Trophoblast cell (in vitro differentiated cells and primary cell): Measurements from ENCODE around the gene CYP2A6.
"Not testable (repeated sequence)": the region's sequence is repeated elsewhere in the genome, so short reads cannot be mapped to it uniquely, and the experiment has no call there.

Source experiments
- DNase-seq, 2 donors: peaks; one replicate each; pipeline ENCODE4 v3.0.0-alpha.2; 2016
- H2AFZ ChIP-seq: 2 replicates; pipeline ENCODE4 v1.6.1; 2013; ENCODE audit warnings: low read length, moderate library complexity, mild to moderate bottlenecking; ENCODE audit not compliant: insufficient read depth, poor library complexity
- H2AK5ac ChIP-seq: 2 replicates; pipeline ENCODE4 v1.6.1; 2013; ENCODE audit warnings: mild to moderate bottlenecking, low read length
- H2BK120ac ChIP-seq: 2 replicates; pipeline ENCODE4 v1.6.1; 2013; ENCODE audit warnings: low read length, mild to moderate bottlenecking, moderate library complexity; ENCODE audit not compliant: insufficient read depth, poor library complexity
- H2BK12ac ChIP-seq: 2 replicates; pipeline ENCODE4 v1.6.1; 2013; ENCODE audit warnings: mild to moderate bottlenecking, low read length, moderate library complexity
- H2BK5ac ChIP-seq: 2 replicates; pipeline ENCODE4 v1.6.1; 2013; ENCODE audit warnings: low read length, low read depth, moderate library complexity, mild to moderate bottlenecking; ENCODE audit not compliant: poor library complexity
- H3K14ac ChIP-seq: 2 replicates; pipeline ENCODE4 v1.6.1; 2013; ENCODE audit warnings: mild to moderate bottlenecking, low read length
- H3K18ac ChIP-seq: 2 replicates; pipeline ENCODE4 v1.6.1; 2013; ENCODE audit warnings: mild to moderate bottlenecking, low read length
- H3K23ac ChIP-seq: 2 replicates; pipeline ENCODE4 v1.6.1; 2013; ENCODE audit warnings: low read length
- H3K27ac ChIP-seq: 2 replicates; pipeline ENCODE4 v1.5.1; 2013; ENCODE audit warnings: low read depth, mild to moderate bottlenecking, inconsistent platforms, low read length, moderate library complexity
- H3K27me3 ChIP-seq: 2 replicates; pipeline ENCODE4 v1.6.1; 2013; ENCODE audit warnings: inconsistent platforms, mild to moderate bottlenecking, low read length, moderate library complexity; ENCODE audit not compliant: insufficient read depth
- H3K36me3 ChIP-seq, 2 experiments: 1 replicate in 1 of 2; 2 replicates in 1 of 2; pipeline ENCODE4 v1.6.1; 2013; ENCODE audit warnings: low read length in 2 of 2, mild to moderate bottlenecking in 2 of 2, moderate library complexity in 1 of 2; ENCODE audit not compliant: insufficient read depth in 2 of 2, control insufficient read depth in 1 of 2
- H3K4ac ChIP-seq: 2 replicates; pipeline ENCODE4 v1.6.1; 2013; ENCODE audit warnings: low read depth, mild to moderate bottlenecking, low read length, moderate library complexity
- H3K4me1 ChIP-seq, 2 experiments: 1 replicate in 1 of 2; 2 replicates in 1 of 2; pipeline ENCODE4 v1.6.1; 2013; ENCODE audit warnings: low read length in 2 of 2, mild to moderate bottlenecking in 2 of 2, moderate library complexity in 1 of 2; ENCODE audit not compliant: insufficient read depth in 2 of 2, control insufficient read depth in 1 of 2
- H3K4me2 ChIP-seq: 2 replicates; pipeline ENCODE4 v1.6.1; 2013; ENCODE audit warnings: inconsistent platforms, mild to moderate bottlenecking, low read length, moderate library complexity
- H3K4me3 ChIP-seq: 2 replicates; pipeline ENCODE4 v1.5.1; 2013; ENCODE audit warnings: mild to moderate bottlenecking, low read depth, low read length, inconsistent platforms
- H3K79me1 ChIP-seq: one replicate; pipeline ENCODE4 v1.6.1; 2013; ENCODE audit warnings: low read length
- H3K79me2 ChIP-seq: 2 replicates; pipeline ENCODE4 v1.6.1; 2013; ENCODE audit warnings: low read length, mild to moderate bottlenecking; ENCODE audit not compliant: control insufficient read depth, insufficient read depth, poor library complexity
- H3K9ac ChIP-seq: 2 replicates; pipeline ENCODE4 v1.6.1; 2013; ENCODE audit warnings: mild to moderate bottlenecking, low read length
- H3K9me3 ChIP-seq: 2 replicates; pipeline ENCODE4 v1.6.1; 2013; ENCODE audit warnings: low read depth, mild to moderate bottlenecking, control low read depth, inconsistent platforms, low read length; ENCODE audit not compliant: insufficient read depth
- H4K12ac ChIP-seq: 2 replicates; pipeline ENCODE4 v1.6.1; 2013; ENCODE audit warnings: low read depth, mild to moderate bottlenecking, low read length, moderate library complexity
- H4K8ac ChIP-seq: 2 replicates; pipeline ENCODE4 v1.6.1; 2013; ENCODE audit warnings: low read depth, mild to moderate bottlenecking, low read length, moderate library complexity
- H4K91ac ChIP-seq: one replicate; pipeline ENCODE4 v1.6.1; 2013; ENCODE audit warnings: low read depth, mild to moderate bottlenecking, low read length, moderate library complexity
- WGBS: extraction: QIAGEN DNeasy Blood & Tissue Kit; methylation state at CpG from one replicate; pipeline ENCODE4 v1.1.7; 2013; ENCODE audit warnings: missing lambda C conversion rate; ENCODE audit not compliant: insufficient read length, insufficient coverage; ENCODE audit errors: extremely low coverage; 5-methylcytosine and 5-hydroxymethylcytosine counted together

CYP2A6 gene

GRCh38 chr19:40882062-40882461 lies 31.8 kb upstream of the CYP2A6 start, which contains the start of gene CYP2A7:
Gene CYP2A7, minus strand, starts transcription at chr19:40882231. Its CDS starts 21 bp downstream, at chr19:40882210.
- H2AK5ac ChIP-seq, H3K4me3 ChIP-seq, H4K91ac ChIP-seq, H3K9ac ChIP-seq, DNase-seq, H3K4me2 ChIP-seq, H3K79me1 ChIP-seq, H3K18ac ChIP-seq, H4K12ac ChIP-seq, H3K14ac ChIP-seq, H3K79me2 ChIP-seq, H3K4me1 ChIP-seq, H2BK12ac ChIP-seq, H3K27ac ChIP-seq, H2AFZ ChIP-seq, H3K36me3 ChIP-seq, H2BK120ac ChIP-seq, H3K23ac ChIP-seq, H2BK5ac ChIP-seq, H3K9me3 ChIP-seq, H3K27me3 ChIP-seq, H3K4ac ChIP-seq, H4K8ac ChIP-seq: not testable (repeated sequence)
- WGBS: no CpG with 5 or more reads among the region's 3 CpGs

GRCh38 chr19:40879349-40879748 lies 29.1 kb upstream of the CYP2A6 start:
- not testable (repeated sequence) for H3K9me3 ChIP-seq, H2BK12ac ChIP-seq, H3K9ac ChIP-seq, H3K23ac ChIP-seq, H3K4me1 ChIP-seq, H3K27me3 ChIP-seq, H2AFZ ChIP-seq, H2BK120ac ChIP-seq, H3K79me2 ChIP-seq, H3K27ac ChIP-seq, H3K4me3 ChIP-seq, H3K36me3 ChIP-seq, H3K4me2 ChIP-seq, H2BK5ac ChIP-seq, H3K4ac ChIP-seq, H2AK5ac ChIP-seq, H4K12ac ChIP-seq, H4K91ac ChIP-seq, H3K14ac ChIP-seq, DNase-seq, H3K79me1 ChIP-seq, H3K18ac ChIP-seq, H4K8ac ChIP-seq
- WGBS: no CpG with 5 or more reads among the region's 4 CpGs

GRCh38 chr19:40875526-40875951 lies 25.3 kb upstream of the CYP2A6 start:
- peak in 1 of 2 donors; percentile 6 for DNase-seq
- H3K4me2 ChIP-seq, H4K8ac ChIP-seq, H3K27me3 ChIP-seq, H3K27ac ChIP-seq, H2BK5ac ChIP-seq, H3K18ac ChIP-seq, H4K12ac ChIP-seq, H3K4me1 ChIP-seq, H2BK120ac ChIP-seq, H3K14ac ChIP-seq, H2BK12ac ChIP-seq, H3K4ac ChIP-seq, H3K23ac ChIP-seq, H3K9me3 ChIP-seq, H3K79me1 ChIP-seq, H3K36me3 ChIP-seq, H3K4me3 ChIP-seq, H4K91ac ChIP-seq, H2AK5ac ChIP-seq, H3K79me2 ChIP-seq, H3K9ac ChIP-seq, H2AFZ ChIP-seq: not testable (repeated sequence)
- no CpG with 5 or more reads among the region's 23 CpGs for WGBS

GRCh38 chr19:40874874-40875273 lies 24.6 kb upstream of the CYP2A6 start:
- not testable (repeated sequence) for H3K27me3 ChIP-seq, H3K27ac ChIP-seq, H4K91ac ChIP-seq, H3K4ac ChIP-seq, H3K79me1 ChIP-seq, H2BK12ac ChIP-seq, H2BK5ac ChIP-seq, H3K9me3 ChIP-seq, H3K9ac ChIP-seq, H2AFZ ChIP-seq, H3K79me2 ChIP-seq, H3K14ac ChIP-seq, H3K23ac ChIP-seq, H2BK120ac ChIP-seq, H2AK5ac ChIP-seq, H3K4me2 ChIP-seq, H3K36me3 ChIP-seq, H4K12ac ChIP-seq, H3K4me1 ChIP-seq, H4K8ac ChIP-seq, H3K4me3 ChIP-seq, DNase-seq, H3K18ac ChIP-seq
- WGBS: no CpG with 5 or more reads among the region's 4 CpGs
